HEK293 (cell line): ENCODE results near the gene MED13L.

Experiments
- CTCF ChIA-PET: fragments of 350-600 bp; formaldehyde crosslinking; extraction: SDS; loops from one replicate; lab custom pipeline; 2021; ENCODE audit warnings: antibody characterized with exemption; lab: Yijun Ruan, JAX
- POLR2A ChIA-PET: fragments of 300-600 bp; formaldehyde crosslinking; extraction: SDS; loops from one replicate; lab custom pipeline; 2020; ENCODE audit warnings: antibody characterized with exemption, inconsistent platforms; lab: Yijun Ruan, JAX
- H3K27ac ChIP-seq: fragments of 200-500 bp; sonication (Bioruptor generic); 2 replicates; pipeline ENCODE4 v1.5.1; 2014; ENCODE audit warnings: low read depth, low read length, control low read depth, inconsistent platforms; ENCODE audit errors: extremely low read depth
- H3K36me3 ChIP-seq, 2 experiments: fragments of 200-500 bp in 1 of 2; sonication (Bioruptor generic) in 1 of 2; 1 replicate in 1 of 2; 2 replicates in 1 of 2; pipeline ENCODE4 v1.5.1; 2014 to 2017; ENCODE audit warnings: inconsistent platforms in 2 of 2, low read length in 2 of 2; ENCODE audit not compliant: control insufficient read depth in 2 of 2, insufficient read depth in 1 of 2
- H3K4me1 ChIP-seq: fragments of 200-500 bp; sonication (Bioruptor generic); 2 replicates; pipeline ENCODE4 v1.5.1; 2014; ENCODE audit warnings: mild to moderate bottlenecking, low read length, inconsistent platforms; ENCODE audit not compliant: control insufficient read depth, insufficient read depth
- H3K4me3 ChIP-seq: 2 replicates; pipeline ENCODE4 v1.5.1; 2011; ENCODE audit warnings: low read depth, mild to moderate bottlenecking, control low read depth, low read length, moderate library complexity
- H3K9me3 ChIP-seq: fragments of 200-500 bp; sonication (Bioruptor generic); 2 replicates; pipeline ENCODE4 v1.5.1; 2014; ENCODE audit warnings: low read depth, low read length, inconsistent platforms; ENCODE audit not compliant: control insufficient read depth, insufficient read depth
- GLIS2 ChIP-seq: fragments of 450-650 bp; formaldehyde crosslinking; IDR thresholded peaks from 2 replicates; pipeline ENCODE4 v1.5.1; 2016; ENCODE audit warnings: missing biosample characterization, missing genetic modification characterization
- SP3 ChIP-seq: fragments of 450-650 bp; formaldehyde crosslinking; IDR thresholded peaks from 2 replicates; pipeline ENCODE4 v1.5.1; 2016; ENCODE audit warnings: missing biosample characterization, missing genetic modification characterization
- ZBTB26 ChIP-seq: fragments of 450-650 bp; formaldehyde crosslinking; optimal IDR thresholded peaks from 2 replicates; pipeline ENCODE3; 2016; ENCODE audit warnings: missing biosample characterization, mild to moderate bottlenecking, missing genetic modification characterization
- ZBTB6 ChIP-seq: fragments of 450-650 bp; formaldehyde crosslinking; IDR thresholded peaks from 2 replicates; pipeline ENCODE4 v1.5.1; 2017; ENCODE audit warnings: missing biosample characterization, missing genetic modification characterization
- ZNF132 ChIP-seq: fragments of 450-650 bp; formaldehyde crosslinking; IDR thresholded peaks from 2 replicates; pipeline ENCODE4 v1.5.1; 2017; ENCODE audit warnings: missing biosample characterization, missing genetic modification characterization, borderline replicate concordance
- ZNF138 ChIP-seq: fragments of 450-650 bp; formaldehyde crosslinking; IDR thresholded peaks from 2 replicates; pipeline ENCODE4 v1.5.1; 2016; ENCODE audit warnings: missing biosample characterization, missing genetic modification characterization, borderline replicate concordance
- ZNF169 ChIP-seq: fragments of 450-650 bp; formaldehyde crosslinking; IDR thresholded peaks from 2 replicates; pipeline ENCODE4 v1.5.1; 2016; ENCODE audit warnings: missing biosample characterization, missing genetic modification characterization
- ZNF311 ChIP-seq: fragments of 450-650 bp; formaldehyde crosslinking; IDR thresholded peaks from 2 replicates; pipeline ENCODE4 v1.5.1; 2017; ENCODE audit warnings: missing biosample characterization, missing genetic modification characterization, borderline replicate concordance
- ZNF394 ChIP-seq: fragments of 450-650 bp; formaldehyde crosslinking; IDR thresholded peaks from 2 replicates; pipeline ENCODE4 v1.5.1; 2016; ENCODE audit warnings: missing biosample characterization, missing genetic modification characterization, mild to moderate bottlenecking, moderate library complexity, borderline replicate concordance
- ZNF473 ChIP-seq: fragments of 450-650 bp; formaldehyde crosslinking; IDR thresholded peaks from 2 replicates; pipeline ENCODE4 v1.5.1; 2017; ENCODE audit warnings: missing biosample characterization, missing genetic modification characterization
- ZNF518A ChIP-seq: fragments of 450-650 bp; formaldehyde crosslinking; conservative IDR thresholded peaks from 2 replicates; pipeline ENCODE4 v1.5.1; 2016; ENCODE audit warnings: low read depth, missing biosample characterization, missing genetic modification characterization
- ZNF549 ChIP-seq: fragments of 450-650 bp; IDR thresholded peaks from 2 replicates; pipeline ENCODE4 v1.5.1; 2018; ENCODE audit warnings: missing biosample characterization, missing genetic modification characterization, mild to moderate bottlenecking, inconsistent platforms, moderate library complexity
- ZNF571 ChIP-seq: fragments of 450-650 bp; formaldehyde crosslinking; IDR thresholded peaks from 2 replicates; pipeline ENCODE4 v1.5.0; 2017; ENCODE audit warnings: missing biosample characterization, missing genetic modification characterization
- ZNF585B ChIP-seq: fragments of 450-650 bp; formaldehyde crosslinking; IDR thresholded peaks from 2 replicates; pipeline ENCODE4 v1.5.1; 2016; ENCODE audit warnings: missing biosample characterization, missing genetic modification characterization
- ZNF660 ChIP-seq: fragments of 450-650 bp; IDR thresholded peaks from 2 replicates; pipeline ENCODE4 v1.5.1; 2018; ENCODE audit warnings: missing biosample characterization, mild to moderate bottlenecking, missing genetic modification characterization
- ZNF792 ChIP-seq: fragments of 450-650 bp; formaldehyde crosslinking; IDR thresholded peaks from 2 replicates; pipeline ENCODE4 v1.5.1; 2016; ENCODE audit warnings: missing biosample characterization, missing genetic modification characterization
- ZNF830 ChIP-seq: fragments of 450-650 bp; IDR thresholded peaks from 2 replicates; pipeline ENCODE4 v1.5.0; 2018; ENCODE audit warnings: missing biosample characterization, missing genetic modification characterization, low read depth, mild to moderate bottlenecking, moderate library complexity
- ZXDB ChIP-seq: fragments of 450-650 bp; formaldehyde crosslinking; IDR thresholded peaks from 2 replicates; pipeline ENCODE4 v1.5.1; 2016; ENCODE audit warnings: missing biosample characterization, missing genetic modification characterization
- TF ChIP-seq, protein P1 (sequence below): fragments of 450-650 bp; formaldehyde crosslinking; IDR thresholded peaks from 2 replicates; pipeline ENCODE4 v1.5.1; 2017; ENCODE audit warnings: missing biosample characterization, mild to moderate bottlenecking, missing genetic modification characterization, moderate library complexity

The MED13L gene

GRCh38 chr12:116024769-116025168 is 252.7 kb downstream of the MED13L start (continued):
- TF ChIP-seq, protein P1, sequence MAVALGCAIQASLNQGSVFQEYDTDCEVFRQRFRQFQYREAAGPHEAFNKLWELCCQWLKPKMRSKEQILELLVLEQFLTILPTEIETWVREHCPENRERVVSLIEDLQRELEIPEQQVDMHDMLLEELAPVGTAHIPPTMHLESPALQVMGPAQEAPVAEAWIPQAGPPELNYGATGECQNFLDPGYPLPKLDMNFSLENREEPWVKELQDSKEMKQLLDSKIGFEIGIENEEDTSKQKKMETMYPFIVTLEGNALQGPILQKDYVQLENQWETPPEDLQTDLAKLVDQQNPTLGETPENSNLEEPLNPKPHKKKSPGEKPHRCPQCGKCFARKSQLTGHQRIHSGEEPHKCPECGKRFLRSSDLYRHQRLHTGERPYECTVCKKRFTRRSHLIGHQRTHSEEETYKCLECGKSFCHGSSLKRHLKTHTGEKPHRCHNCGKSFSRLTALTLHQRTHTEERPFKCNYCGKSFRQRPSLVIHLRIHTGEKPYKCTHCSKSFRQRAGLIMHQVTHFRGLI (tag by site-specific recombination): no peak
- TF ChIP-seq ZNF132 (tag by site-specific recombination): no peak
- TF ChIP-seq ZNF830 (tag by site-specific recombination): no peak
- TF ChIP-seq ZNF571: no peak
- TF ChIP-seq ZBTB6 (tag by site-specific recombination): no peak
- TF ChIP-seq ZNF792: no peak
- TF ChIP-seq ZNF169: no peak

DNA sequence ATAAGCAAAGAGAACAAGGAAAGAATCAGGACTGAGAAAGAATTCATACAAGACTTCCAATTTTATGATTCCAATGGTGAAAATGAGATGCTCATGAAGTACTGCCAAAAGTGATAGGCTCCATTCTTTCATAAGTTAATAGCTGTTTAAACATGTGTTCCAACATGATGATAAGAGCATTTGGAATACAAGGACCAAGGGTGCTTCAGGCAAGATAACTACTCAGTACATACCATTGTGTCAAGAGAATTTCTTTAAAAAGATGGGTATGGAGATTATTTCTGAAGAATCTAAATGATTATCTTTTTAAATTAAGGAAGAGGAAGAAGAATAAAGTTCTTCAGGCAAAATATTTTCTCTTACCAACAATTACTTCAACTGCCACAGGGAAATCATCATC is 258.1 kb downstream of the MED13L start:
- Histone ChIP-seq H3K27ac (no peak overlapping the region), H3K9me3 (no peaks in the 10 kb centered on the region), H3K4me1 (no peaks in the 10 kb centered on the region), H3K36me3 (peaks cover 9 to 34% of the 10 kb centered on the region in 2 experiments), H3K4me3 (no peak overlapping the region)
- TF ChIP-seq ZNF518A (tag by site-specific recombination) (no peak), ZNF311 (tag by site-specific recombination) (no peak), SP3 (tag by site-specific recombination) (no peak), ZNF549 (tag by site-specific recombination) (no peak), ZBTB26 (tag by site-specific recombination) (no peak)
- ChIA-PET CTCF (no interaction called here), POLR2A (no interaction called here)

DNA sequence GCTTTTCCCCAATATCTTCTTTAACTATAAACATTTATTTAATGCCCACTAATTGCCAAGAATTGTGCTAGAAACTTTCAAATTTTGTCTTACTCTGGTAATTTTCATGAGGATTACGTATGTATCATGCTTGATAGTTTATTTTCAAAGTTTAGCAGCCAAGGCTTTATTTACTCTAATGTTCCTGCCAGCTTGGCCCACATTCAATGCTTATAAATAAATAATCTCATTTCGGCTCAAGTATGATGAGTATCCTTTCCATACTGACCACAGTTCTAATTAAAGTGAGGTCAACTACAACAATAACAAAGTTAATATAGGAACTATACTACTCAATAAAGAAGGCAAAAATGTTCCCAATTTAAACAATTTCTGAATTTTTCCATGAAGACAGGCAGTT is 259.2 kb downstream of the MED13L start:
- CTCF ChIA-PET: no interaction called here
- H3K36me3 ChIP-seq: peaks cover 9 to 45% of the 10 kb centered on the region in 2 experiments
- no peak for TF ChIP-seq GLIS2
- no peak for TF ChIP-seq ZNF394 (tag by site-specific recombination)
- no peak for TF ChIP-seq ZNF473 (tag by site-specific recombination)
- no peak for TF ChIP-seq ZNF138 (tag by site-specific recombination)
- TF ChIP-seq ZNF311 (tag by site-specific recombination): no peak
- TF ChIP-seq ZXDB (tag by site-specific recombination): no peak
- TF ChIP-seq ZNF585B (tag by site-specific recombination): no peak
- TF ChIP-seq ZNF660 (tag by site-specific recombination): no peak

More for the DNA sequence above, 259.2 kb downstream of the MED13L start:
- H3K4me1 ChIP-seq: no peaks in the 10 kb centered on the region
- no peaks in the 10 kb centered on the region for H3K9me3 ChIP-seq
- no peak overlapping the region for H3K27ac ChIP-seq
- no peak overlapping the region for H3K4me3 ChIP-seq
- POLR2A ChIA-PET: no interaction called here
